Fibroblast of skin of left quadriceps (primary cell): ENCODE data around the gene LUC7L3.
"Not testable (repeated sequence)": the region's sequence is repeated elsewhere in the genome, so short reads cannot be mapped to it uniquely, and the experiment has no call there.

Experiments used
- DNase-seq, 2 experiments: peaks; one replicate each; pipeline ENCODE4 v3.0.0-alpha.2; 2013; ENCODE audit warnings: low read depth in 2 of 2

The LUC7L3 gene, protein sequence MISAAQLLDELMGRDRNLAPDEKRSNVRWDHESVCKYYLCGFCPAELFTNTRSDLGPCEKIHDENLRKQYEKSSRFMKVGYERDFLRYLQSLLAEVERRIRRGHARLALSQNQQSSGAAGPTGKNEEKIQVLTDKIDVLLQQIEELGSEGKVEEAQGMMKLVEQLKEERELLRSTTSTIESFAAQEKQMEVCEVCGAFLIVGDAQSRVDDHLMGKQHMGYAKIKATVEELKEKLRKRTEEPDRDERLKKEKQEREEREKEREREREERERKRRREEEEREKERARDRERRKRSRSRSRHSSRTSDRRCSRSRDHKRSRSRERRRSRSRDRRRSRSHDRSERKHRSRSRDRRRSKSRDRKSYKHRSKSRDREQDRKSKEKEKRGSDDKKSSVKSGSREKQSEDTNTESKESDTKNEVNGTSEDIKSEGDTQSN

GRCh38 chr17:50719144-50719923 is at the start of gene LUC7L3:
Gene LUC7L3 (plus strand): TSS chr17:50719603. CDS start chr17:50719733, 130 bp downstream.
- peak; percentile 83 to 89 for DNase-seq

- no peak for DNase-seq
Measured at GRCh38 chr17:50672071-50672470, 47.3 kb upstream of the LUC7L3 start.

DNA sequence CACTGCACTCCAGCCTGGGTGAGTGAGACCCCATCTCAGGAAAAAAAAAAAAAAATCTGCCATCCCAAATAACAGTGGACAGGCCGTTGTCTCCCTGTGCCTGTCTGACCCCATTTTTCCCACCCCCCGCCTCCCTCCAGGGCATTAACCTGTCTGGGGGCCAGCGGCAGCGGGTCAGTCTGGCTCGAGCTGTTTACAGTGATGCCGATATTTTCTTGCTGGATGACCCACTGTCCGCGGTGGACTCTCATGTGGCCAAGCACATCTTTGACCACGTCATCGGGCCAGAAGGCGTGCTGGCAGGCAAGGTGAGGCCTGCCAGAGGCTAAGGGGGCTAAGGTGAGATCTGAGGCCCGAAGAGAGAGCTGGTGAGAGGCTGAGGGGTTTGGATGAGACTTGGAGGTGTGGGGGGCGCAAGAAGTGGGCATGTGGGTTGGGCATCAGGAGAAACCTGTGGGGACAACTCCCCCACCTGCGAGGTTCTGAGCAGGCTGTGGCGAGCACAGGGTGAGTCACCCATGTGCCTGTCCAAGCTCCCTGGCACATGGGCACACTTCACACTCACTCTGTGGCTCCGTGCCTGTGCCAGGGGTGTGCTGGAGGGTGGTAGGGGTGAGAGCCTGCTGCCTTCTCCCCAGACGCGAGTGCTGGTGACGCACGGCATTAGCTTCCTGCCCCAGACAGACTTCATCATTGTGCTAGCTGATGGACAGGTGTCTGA is 46.4 kb upstream of the LUC7L3 start:
- no peak for DNase-seq

- no peak for DNase-seq
Measured at GRCh38 chr17:50675190-50675589, 44.2 kb upstream of the LUC7L3 start.

- DNase-seq = no peak
Measured at GRCh38 chr17:50675627-50676026, 43.8 kb upstream of the LUC7L3 start.

DNA sequence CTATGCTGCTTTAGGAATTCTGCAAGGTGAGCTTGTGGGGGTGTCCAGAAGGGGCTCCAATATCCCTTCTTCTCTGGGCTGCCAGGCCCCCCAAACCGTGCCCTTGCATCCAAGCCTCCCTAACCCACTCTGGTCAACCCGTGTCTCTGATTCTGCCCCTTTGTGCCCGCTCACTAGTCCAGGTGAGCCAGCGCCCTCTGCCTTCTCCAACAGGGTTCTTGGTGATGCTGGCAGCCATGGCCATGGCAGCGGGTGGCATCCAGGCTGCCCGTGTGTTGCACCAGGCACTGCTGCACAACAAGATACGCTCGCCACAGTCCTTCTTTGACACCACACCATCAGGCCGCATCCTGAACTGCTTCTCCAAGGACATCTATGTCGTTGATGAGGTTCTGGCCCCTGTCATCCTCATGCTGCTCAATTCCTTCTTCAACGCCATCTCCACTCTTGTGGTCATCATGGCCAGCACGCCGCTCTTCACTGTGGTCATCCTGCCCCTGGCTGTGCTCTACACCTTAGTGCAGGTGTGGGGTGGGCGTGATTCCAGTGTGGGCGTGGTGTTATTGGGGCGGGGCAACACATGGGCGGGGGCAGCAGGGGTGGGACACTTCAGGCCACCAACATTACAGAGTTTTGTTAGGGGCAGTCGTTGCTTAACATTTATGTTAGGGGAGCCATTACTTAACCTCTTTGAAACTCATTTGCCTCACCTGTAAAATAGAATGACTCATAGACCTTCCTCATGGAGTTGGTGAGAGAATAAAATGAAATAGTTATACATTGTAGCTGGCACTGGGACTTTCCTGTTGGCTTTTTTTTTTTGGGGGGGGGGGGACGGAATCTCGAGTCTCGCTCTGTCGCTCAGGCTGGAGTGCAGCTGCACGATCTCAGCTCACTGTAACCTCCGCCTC is 43.1 kb upstream of the LUC7L3 start:
- no peak for DNase-seq

DNA sequence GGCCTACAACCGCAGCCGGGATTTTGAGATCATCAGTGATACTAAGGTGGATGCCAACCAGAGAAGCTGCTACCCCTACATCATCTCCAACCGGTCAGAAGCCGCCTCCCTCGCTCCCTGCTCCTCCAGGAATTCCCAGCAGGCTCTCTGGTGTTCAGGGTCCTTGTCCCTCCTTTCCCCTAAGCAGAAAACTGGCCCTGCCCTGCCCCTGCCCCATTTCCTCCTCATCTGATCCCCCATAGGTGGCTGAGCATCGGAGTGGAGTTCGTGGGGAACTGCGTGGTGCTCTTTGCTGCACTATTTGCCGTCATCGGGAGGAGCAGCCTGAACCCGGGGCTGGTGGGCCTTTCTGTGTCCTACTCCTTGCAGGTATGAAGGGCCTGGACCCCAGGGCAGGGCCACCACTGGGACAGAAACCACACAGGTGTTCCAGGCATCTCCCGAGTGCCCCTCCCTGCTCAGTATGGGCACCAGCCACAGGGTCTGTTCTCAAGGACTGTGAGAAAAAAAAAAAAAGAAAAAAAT is 41.5 kb upstream of the LUC7L3 start:
- DNase-seq = no peak

GRCh38 chr17:50679008-50679544 is 40.3 kb upstream of the LUC7L3 start:
- no peak for DNase-seq

DNA sequence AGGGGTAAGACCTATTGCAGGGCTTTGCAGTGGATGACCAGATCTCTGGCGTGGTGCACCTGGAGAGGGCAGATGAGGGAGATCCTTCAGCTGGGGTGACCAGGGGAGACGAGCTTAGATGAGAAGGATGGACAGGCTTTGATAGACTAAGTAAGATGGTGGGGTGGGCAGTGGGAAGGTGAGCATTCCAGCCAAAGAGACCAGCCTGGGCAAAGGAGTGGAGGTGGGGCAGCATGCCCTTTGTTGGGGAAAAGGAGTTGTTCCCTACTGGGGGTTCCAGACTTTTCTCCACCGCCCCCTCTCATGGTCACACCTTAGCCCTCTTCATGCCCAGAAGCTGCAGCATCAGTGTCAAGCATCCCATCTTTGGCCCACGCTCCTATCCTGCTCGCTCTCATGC is 39.3 kb upstream of the LUC7L3 start:
- DNase-seq = no peak

- DNase-seq = not testable (repeated sequence)
Measured at GRCh38 chr17:50680543-50681262, 38.7 kb upstream of the LUC7L3 start.

DNA sequence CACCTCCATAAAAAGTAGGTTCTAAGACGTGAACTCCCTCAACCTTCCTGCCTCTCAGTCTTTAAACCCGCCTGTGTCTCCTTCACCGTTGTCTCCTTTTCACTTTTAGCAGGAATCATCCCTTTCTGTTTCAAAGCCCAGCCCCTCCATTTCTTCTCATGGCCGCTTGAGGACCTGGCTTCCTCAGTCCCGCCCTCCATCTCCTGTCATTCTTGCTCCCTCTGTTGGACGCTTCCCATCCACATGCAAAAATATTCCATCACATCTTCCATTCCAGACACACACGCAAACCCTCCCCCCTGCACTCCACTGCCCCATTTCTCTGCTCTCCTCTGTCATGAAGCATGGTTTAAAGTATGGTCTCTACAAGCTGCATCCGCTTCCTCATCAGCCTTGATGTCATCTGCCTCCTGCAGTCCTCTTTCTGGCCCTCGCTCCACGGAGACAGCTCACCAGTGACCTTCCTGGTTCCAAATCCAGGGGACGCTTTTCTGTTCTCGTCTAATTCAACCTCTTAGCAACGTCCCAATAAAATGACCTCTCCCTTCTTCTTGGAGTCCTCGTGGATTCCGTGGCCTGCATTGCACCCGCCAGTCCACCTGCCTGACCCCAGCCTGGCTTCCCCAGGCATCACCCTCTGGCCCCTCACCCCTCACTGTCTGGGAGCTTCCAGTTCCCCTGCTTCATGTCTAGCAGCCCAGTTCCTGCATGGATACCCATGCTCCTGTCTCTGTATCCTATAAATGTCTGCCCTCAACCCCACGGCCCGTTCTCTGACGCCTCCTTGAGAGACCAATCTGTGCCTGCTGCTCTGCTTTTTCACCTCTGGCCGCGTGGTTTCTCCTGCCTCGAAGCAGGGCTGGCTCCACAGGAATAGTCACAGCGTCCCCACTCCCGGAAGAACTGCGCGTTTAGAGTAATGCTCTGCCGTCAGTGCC is 37.9 kb upstream of the LUC7L3 start:
- peak; percentile 67 to 74 for DNase-seq

DNA sequence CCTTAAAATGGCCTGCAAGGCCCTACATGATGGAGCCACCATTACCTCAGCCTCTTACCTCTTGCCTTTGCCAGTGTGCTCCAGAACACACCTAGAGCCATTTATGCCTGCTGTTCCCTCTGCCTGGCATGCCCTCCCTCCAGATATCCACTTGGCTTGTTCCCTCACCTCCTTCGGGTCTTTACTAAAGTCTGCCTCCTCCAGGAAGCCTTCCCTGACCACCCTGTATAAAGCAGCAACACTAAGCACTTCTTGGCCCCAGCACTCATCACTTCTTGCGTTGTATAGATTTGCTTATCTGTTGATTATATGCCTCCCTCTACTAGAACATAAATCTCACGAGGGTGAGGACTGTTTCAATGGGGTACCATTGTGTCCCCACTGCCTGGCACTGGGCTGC is 37.0 kb upstream of the LUC7L3 start:
- DNase-seq = no peak

DNA sequence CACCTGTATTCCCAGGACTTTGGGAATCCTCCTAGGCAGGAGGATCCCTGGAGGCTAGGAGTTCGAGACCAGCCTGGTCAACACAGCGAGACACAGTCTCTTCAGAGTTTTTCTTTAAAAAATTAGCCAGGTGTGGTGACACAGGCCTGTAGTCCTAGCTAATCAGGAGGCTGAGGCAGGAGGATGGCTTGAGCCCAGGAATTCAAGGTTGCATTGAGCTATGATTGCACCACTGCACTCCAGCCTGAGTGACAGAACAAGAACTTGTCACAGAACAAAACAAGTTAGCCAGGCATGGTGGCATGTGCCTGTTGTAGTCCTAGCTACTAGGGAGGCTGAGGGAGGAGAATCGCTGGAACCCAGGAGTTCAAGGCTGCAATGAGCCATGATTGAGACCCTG is 36.5 kb upstream of the LUC7L3 start:
- no peak for DNase-seq

GRCh38 chr17:50683434-50684287 is 35.7 kb upstream of the LUC7L3 start:
- no peak for DNase-seq

GRCh38 chr17:50684288-50684611 is 35.2 kb upstream of the LUC7L3 start:
- DNase-seq = no peak

DNA sequence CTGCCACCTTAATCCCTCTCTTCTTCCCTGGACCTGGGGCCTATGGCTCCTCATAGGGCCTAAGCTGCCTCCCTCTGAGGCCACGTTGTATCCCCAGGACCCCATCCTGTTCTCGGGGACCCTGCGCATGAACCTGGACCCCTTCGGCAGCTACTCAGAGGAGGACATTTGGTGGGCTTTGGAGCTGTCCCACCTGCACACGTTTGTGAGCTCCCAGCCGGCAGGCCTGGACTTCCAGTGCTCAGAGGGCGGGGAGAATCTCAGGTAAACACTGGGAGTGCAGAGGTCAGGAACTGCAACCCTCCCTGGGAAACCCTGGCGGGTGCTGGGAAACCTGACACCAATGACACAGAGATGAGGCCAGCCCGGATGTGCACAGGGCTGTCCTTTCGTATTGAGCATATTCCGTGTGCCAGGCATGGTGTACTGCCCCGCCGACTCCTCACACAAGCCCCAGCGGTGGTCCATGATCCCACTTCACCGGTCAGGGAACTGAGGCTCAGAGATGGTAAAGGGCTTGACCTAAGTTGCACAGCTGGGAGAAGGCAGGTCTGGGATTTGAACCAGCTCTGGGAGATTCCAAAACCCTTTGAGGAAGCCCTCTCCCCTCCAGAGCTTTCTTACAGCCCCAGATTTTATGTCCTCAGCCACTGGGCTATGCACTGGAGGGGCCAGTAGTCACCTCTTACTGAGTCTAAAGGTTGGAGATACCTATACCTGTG is 34.6 kb upstream of the LUC7L3 start:
- DNase-seq = no peak

- DNase-seq = no peak
Measured at GRCh38 chr17:50685334-50685665, 34.1 kb upstream of the LUC7L3 start.
